K562 (cell line): Measurements from ENCODE around the gene BRF1. TPM values are rescaled to one million over a fixed set of nuclear protein-coding genes. Genes with fewer than 3 reads are reported as not detected.
A peak's percentile ranks its signal among the peaks of the same experiment; 100 is the strongest.

Experiments used
- ATAC-seq: fragments of 200-7000 bp; cut with Tn5 transposase; 3 replicates; pipeline ENCODE4 v1.9.1; 2020; ENCODE audit warnings: moderate library complexity
- BruUV-seq: library from RNA; stranded (reverse); fragments of 400-500 nt; replicated peaks from 2 replicates; lab custom pipeline; 2021; lab: Mats Ljungman, UMichigan
- CTCF ChIA-PET: fragments of 300-600 bp; formaldehyde crosslinking; extraction: SDS; loops from one replicate; lab custom pipeline; 2021; ENCODE audit warnings: low intra/inter-chr PET ratio; lab: Yijun Ruan, JAX
- POLR2A ChIA-PET: fragments of 300-600, 350-650 bp; sonication (Branson Sonifier 250); formaldehyde crosslinking; extraction: SDS; loops from one replicate; lab custom pipeline; 2021; ENCODE audit warnings: antibody characterized with exemption, inconsistent platforms; lab: Yijun Ruan, JAX
- DNase-seq, 4 experiments: peaks; one replicate each; pipeline versions ENCODE4 v3.0.0 to v3.0.0-alpha.2; 2011 to 2018; ENCODE audit warnings: low spot score in 3 of 4, mixed read lengths in 3 of 4; ENCODE audit errors: extremely low read depth in 1 of 4
- FAIRE-seq: peaks from 2 replicates; lab custom pipeline; 2011; peaks lifted over from hg19 to GRCh38; lab: Jason Lieb, UNC
- H2AFZ ChIP-seq: 2 replicates; pipeline ENCODE4 v1.6.0; 2011; ENCODE audit warnings: low read depth, low read length, control low read depth, inconsistent platforms
- H3K27ac ChIP-seq: fragments of 200-600 bp; 3 replicates; pipeline ENCODE4 v1.8.0; 2011; ENCODE audit warnings: low read depth, mild to moderate bottlenecking, control low read depth, inconsistent platforms, low read length, moderate library complexity, mixed read lengths; ENCODE audit errors: extremely low read depth
- H3K27me3 ChIP-seq, 2 experiments: fragments of 300-600 bp in 1 of 2; 2 replicates in 1 of 2; 3 replicates in 1 of 2; pipeline versions ENCODE4 v1.6.0 to v1.8.0; 2011; ENCODE audit warnings: inconsistent platforms in 2 of 2, low read length in 2 of 2, mild to moderate bottlenecking in 1 of 2, mixed read lengths in 1 of 2, moderate library complexity in 1 of 2; ENCODE audit not compliant: control insufficient read depth in 2 of 2, insufficient read depth in 2 of 2
- H3K36me3 ChIP-seq: fragments of 300-600 bp; 3 replicates; pipeline ENCODE4 v1.8.0; 2011; ENCODE audit warnings: mild to moderate bottlenecking, low read length, inconsistent platforms; ENCODE audit not compliant: control insufficient read depth, insufficient read depth
- H3K4me1 ChIP-seq, 2 experiments: fragments of 200-600 bp in 1 of 2; replicated peaks in 1 of 2; 2 replicates in 1 of 2; 3 replicates in 1 of 2; pipeline versions ENCODE4 v1.5.1 to v1.8.0; 2011; ENCODE audit warnings: inconsistent platforms in 2 of 2, low read length in 2 of 2, mild to moderate bottlenecking in 1 of 2, mixed read lengths in 1 of 2, moderate library complexity in 1 of 2; ENCODE audit not compliant: control insufficient read depth in 2 of 2, insufficient read depth in 2 of 2
- H3K4me2 ChIP-seq: 2 replicates; pipeline ENCODE4 v1.6.1; 2011; ENCODE audit warnings: low read length, control low read depth, inconsistent platforms, mixed read lengths; ENCODE audit not compliant: insufficient read depth
- H3K4me3 ChIP-seq: fragments of 200-600 bp; sonication (generic), shearing (Covaris generic); 2 replicates; pipeline ENCODE4 v1.5.1; 2016; ENCODE audit warnings: control low read depth, inconsistent platforms
- H3K79me2 ChIP-seq: fragments of 200-600 bp; 3 replicates; pipeline ENCODE4 v1.8.0; 2011; ENCODE audit warnings: low read length, inconsistent platforms; ENCODE audit not compliant: control insufficient read depth, insufficient read depth
- H3K9ac ChIP-seq, 2 experiments: 2 replicates each; pipeline versions ENCODE4 v1.6.0 to v1.6.1; 2011; ENCODE audit warnings: low read depth in 2 of 2, low read length in 2 of 2, control low read depth in 1 of 2, inconsistent platforms in 1 of 2, mild to moderate bottlenecking in 1 of 2, mixed read lengths in 1 of 2; ENCODE audit not compliant: insufficient read depth in 1 of 2
- H3K9me1 ChIP-seq: one replicate; pipeline ENCODE4 v1.6.0; 2011; ENCODE audit warnings: inconsistent platforms, mild to moderate bottlenecking, low read length, moderate library complexity; ENCODE audit not compliant: control insufficient read depth, insufficient read depth
- H3K9me3 ChIP-seq: replicated peaks from 2 replicates; pipeline ENCODE4 v1.5.1; 2011; ENCODE audit warnings: low read depth, low read length, inconsistent platforms; ENCODE audit not compliant: control insufficient read depth, insufficient read depth
- H4K20me1 ChIP-seq: replicated peaks from 2 replicates; pipeline ENCODE4 v1.6.1; 2011; ENCODE audit warnings: low read length, inconsistent platforms, mixed read lengths; ENCODE audit not compliant: control insufficient read depth, insufficient read depth
- MEF2D ChIP-seq: conservative IDR thresholded peaks from 2 replicates; pipeline ENCODE4 v1.6.1; 2016; ENCODE audit warnings: low read depth, missing genetic modification characterization, missing compliant biosample characterization
- NR2C2 ChIP-seq, 2 experiments: fragments of 200-800 bp in 1 of 2; sonication (Bioruptor generic) in 1 of 2; sonication (generic) in 1 of 2; formaldehyde crosslinking in 1 of 2; IDR thresholded peaks; 2 replicates each; pipeline versions ENCODE4 v1.6.1 to v1.8.0; 2016 to 2022; ENCODE audit warnings: mild to moderate bottlenecking in 1 of 2, missing compliant biosample characterization in 1 of 2, missing genetic modification characterization in 1 of 2, missing genetic modification reagents in 1 of 2
- YY1 ChIP-seq, 3 experiments: IDR thresholded peaks; 2 replicates each; pipeline ENCODE4 v1.6.1; 2011; ENCODE audit warnings: low read length in 2 of 3, mild to moderate bottlenecking in 2 of 3, moderate library complexity in 2 of 3, borderline replicate concordance in 1 of 3, control low read depth in 1 of 3, low read depth in 1 of 3; ENCODE audit not compliant: insufficient read depth in 3 of 3, insufficient replicate concordance in 2 of 3, control insufficient read depth in 1 of 3, insufficient read length in 1 of 3; ENCODE audit errors: extremely low read depth in 1 of 3
- WGBS: fragments of 100-300 bp; shearing (Covaris generic); methylation state at CpG from one replicate; pipeline ENCODE4 v1.1.6; 2016; ENCODE audit warnings: low coverage, mixed read lengths; ENCODE audit not compliant: insufficient coverage; ENCODE audit errors: missing lambda C conversion rate; 5-methylcytosine and 5-hydroxymethylcytosine counted together
- in situ Hi-C: fragments of 300-500 bp; cut with MboI; formaldehyde crosslinking; loops from 4 replicates; pipeline ENCODE4 v1.15.0; 2018; ENCODE audit warnings: inconsistent platforms, mixed read lengths
- intact Hi-C: fragments of 100-400 bp; cut with micrococcal nuclease; formaldehyde crosslinking; loops from 2 replicates; pipeline ENCODE4 v1.14.2; 2022
- polyA plus RNA-seq, 8 experiments: library from polyadenylated mRNA; depleted of rRNA in 4 of 8; stranded (reverse) in 5 of 8; unstranded in 3 of 8; fragments of >200 nt; fragmentation: Nextera tagmentation in 2 of 8; fragmentation: Illumina TruSeq in 1 of 8; extraction: Ambion mirVana in 2 of 8; extraction: Trizol in 1 of 8; gene quantifications; 2 replicates each; pipeline versions ENCODE4 v1.2.1 to v1.2.3, GENCODE V29; 2011 to 2014; ENCODE audit warnings: inconsistent platforms in 1 of 8, missing spikeins in 1 of 8
- total RNA-seq, 7 experiments: library from RNA; depleted of rRNA in 6 of 7; stranded (reverse); fragments of >200 nt in 6 of 7; fragmentation: Illumina TruSeq in 2 of 7; extraction: Trizol in 2 of 7; gene quantifications; 2 replicates each; pipeline versions ENCODE4 v1.2.1 to v1.2.3, GENCODE V29; 2011 to 2021; ENCODE audit warnings: low replicate concordance in 1 of 7
- TF ChIP-seq, protein P1 (sequence below): fragments of 250-450 bp; sonication (Bioruptor Pico); IDR thresholded peaks from 2 replicates; pipeline ENCODE4 v1.5.1; 2021; ENCODE audit warnings: mild to moderate bottlenecking
- TF ChIP-seq, protein P2 (sequence below): fragments of 450-650 bp; IDR thresholded peaks from 2 replicates; pipeline ENCODE4 v1.7.0; 2016; ENCODE audit warnings: borderline replicate concordance

BRF1 gene
- total and polyA plus RNA-seq, 9 of the 15 experiments (the other 6 are each of a cell fraction or from before 2014, with no cell fraction given) = 0.14 to 24.6 (median 8.2) TPM

DNA sequence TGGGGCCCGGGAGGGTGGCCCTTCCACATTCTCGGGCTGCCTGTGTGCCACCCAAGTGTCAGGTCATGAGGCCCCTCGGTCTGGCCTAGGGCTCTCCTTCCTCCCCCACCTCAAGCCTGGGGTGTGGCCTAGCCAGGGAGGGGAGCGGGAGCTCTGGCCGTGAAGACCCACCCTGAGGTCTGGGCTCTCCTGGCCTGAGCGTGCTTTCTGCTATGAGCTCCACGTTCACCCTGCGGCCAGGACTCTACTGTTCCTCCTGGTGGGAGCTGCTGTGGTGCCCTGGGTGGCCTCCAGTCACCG, 25.7 kb upstream of the BRF1 start:
- Histone ChIP-seq H3K79me2 (peaks cover 8% of the 10 kb centered on the region; the same call in 2 of the 3 replicates), H3K27ac (no peak overlapping the region), H3K4me2 (no peak overlapping the region), H3K4me3 (no peak overlapping the region), H3K9ac (peak overlapping the region in 1 of 2 experiments; percentile 28; a peak in 1 of 4 replicates), H4K20me1 (peaks cover 10% of the 10 kb centered on the region), H3K9me1 (peaks cover 3% of the 10 kb centered on the region), H3K4me1 (peaks cover 4 to 69% of the 10 kb centered on the region in 2 experiments; a peak in 4 of 5 replicates), H3K9me3 (no peaks in the 10 kb centered on the region), H3K36me3 (no peaks in the 10 kb centered on the region), H2AFZ (no peak overlapping the region), H3K27me3 (no peaks in the 10 kb centered on the region)
- intact Hi-C loops (no loop called here), in situ Hi-C loops (no loop called here)
- ChIA-PET CTCF (no interaction called here), POLR2A (interaction anchor here (1.0 kb wide), 2 partner anchors 18 to 22 kb away, joined by 3 read pairs; no protein-coding TSS in a partner anchor)
- DNase-seq (no peak), ATAC-seq (no peak), FAIRE-seq (no peak)
- BruUV-seq = no TSS peak
- 53% methylated on average over 4 of the region's 9 CpGs for WGBS
- TF ChIP-seq, protein P1, sequence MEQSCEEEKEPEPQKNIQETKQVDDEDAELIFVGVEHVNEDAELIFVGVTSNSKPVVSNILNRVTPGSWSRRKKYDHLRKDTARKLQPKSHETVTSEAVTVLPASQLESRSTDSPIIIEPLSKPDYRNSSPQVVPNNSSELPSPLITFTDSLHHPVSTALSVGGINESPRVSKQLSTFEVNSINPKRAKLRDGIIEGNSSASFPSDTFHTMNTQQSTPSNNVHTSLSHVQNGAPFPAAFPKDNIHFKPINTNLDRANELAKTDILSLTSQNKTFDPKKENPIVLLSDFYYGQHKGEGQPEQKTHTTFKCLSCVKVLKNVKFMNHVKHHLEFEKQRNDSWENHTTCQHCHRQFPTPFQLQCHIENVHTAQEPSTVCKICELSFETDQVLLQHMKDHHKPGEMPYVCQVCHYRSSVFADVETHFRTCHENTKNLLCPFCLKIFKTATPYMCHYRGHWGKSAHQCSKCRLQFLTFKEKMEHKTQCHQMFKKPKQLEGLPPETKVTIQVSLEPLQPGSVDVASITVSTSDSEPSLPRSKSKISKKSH (CRISPR knock-in tag) = no peak
- TF ChIP-seq YY1 (IDR thresholded peaks at IDR 0.05; ENCODE audit: borderline replicate concordance in 1 of 3, control insufficient read depth in 1 of 3, extremely low read depth in 1 of 3, insufficient read depth in 3 of 3, insufficient read length in 1 of 3, insufficient replicate concordance in 2 of 3, low read depth in 1 of 3, low read length in 2 of 3) (no peak), NR2C2 (CRISPR knock-in tag; IDR thresholded peaks at IDR 0.05) (no peak), NR2C2 (tag; IDR thresholded peaks at IDR 0.05) (no peak), MEF2D (tag) (no peak)
- TF ChIP-seq, protein P2, sequence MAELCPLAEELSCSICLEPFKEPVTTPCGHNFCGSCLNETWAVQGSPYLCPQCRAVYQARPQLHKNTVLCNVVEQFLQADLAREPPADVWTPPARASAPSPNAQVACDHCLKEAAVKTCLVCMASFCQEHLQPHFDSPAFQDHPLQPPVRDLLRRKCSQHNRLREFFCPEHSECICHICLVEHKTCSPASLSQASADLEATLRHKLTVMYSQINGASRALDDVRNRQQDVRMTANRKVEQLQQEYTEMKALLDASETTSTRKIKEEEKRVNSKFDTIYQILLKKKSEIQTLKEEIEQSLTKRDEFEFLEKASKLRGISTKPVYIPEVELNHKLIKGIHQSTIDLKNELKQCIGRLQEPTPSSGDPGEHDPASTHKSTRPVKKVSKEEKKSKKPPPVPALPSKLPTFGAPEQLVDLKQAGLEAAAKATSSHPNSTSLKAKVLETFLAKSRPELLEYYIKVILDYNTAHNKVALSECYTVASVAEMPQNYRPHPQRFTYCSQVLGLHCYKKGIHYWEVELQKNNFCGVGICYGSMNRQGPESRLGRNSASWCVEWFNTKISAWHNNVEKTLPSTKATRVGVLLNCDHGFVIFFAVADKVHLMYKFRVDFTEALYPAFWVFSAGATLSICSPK = no peak
